HG02798 (cell line): ENCODE data around the gene CNOT6.
"Not testable (repeated sequence)": the region's sequence is repeated elsewhere in the genome, so short reads cannot be mapped to it uniquely, and the experiment has no call there.

Source experiments
- ATAC-seq: cut with Tn5 transposase; IDR thresholded peaks from one replicate; pipeline ENCODE4 v1.9.1; 2021; ENCODE audit warnings: mild to moderate bottlenecking; ENCODE audit not compliant: unreplicated experiment, poor library complexity

Gene CNOT6

DNA sequence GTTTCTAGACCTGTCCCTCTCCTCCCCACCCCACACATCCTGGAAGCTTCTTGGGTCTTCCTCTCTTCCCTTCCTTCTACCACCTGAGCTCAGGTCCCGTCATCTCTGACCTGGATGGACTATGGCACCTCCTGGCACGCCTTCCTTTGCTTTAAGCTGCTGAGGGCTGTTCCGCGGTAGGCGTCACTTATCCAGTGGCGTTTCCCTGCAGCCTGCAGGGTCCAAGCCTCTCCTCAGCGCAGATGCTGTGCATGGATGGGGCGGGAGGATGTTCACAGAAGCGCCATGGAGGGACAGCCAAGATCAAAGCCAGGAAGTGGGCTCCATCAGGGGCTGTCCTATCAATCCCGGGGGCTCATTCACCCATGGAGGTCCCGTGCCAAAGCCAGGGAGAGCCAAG is 23.8 kb upstream of the CNOT6 start:
- no peak for ATAC-seq

DNA sequence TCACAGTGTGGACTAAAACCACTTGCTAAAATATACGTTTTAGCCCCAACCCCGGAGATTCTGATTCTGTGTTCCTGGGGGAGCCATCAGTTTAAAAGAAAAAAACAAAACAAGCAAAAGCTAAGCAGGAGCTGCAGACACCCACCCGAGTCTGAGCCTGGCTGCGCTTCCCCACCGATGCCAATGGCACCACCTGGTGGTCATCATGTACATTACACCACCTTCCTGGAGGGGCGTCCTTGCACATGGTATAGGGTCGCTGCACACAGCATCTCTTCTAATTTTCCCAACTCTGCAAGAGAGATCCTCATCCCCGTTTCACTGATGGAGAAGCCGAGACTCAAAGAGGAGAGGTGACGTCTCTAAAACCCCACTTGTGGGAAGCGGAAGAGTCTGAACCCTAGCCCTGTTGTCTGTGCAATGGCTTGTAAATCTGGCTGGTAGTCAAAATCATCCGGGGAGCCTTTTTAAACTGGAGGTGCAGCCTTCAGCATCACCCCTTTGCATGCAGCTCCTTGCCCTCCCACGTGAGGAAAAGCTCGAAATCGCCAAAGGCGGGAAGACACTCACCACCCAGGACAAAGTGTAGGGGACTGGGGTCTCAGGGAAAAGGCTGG is 23.1 kb upstream of the CNOT6 start:
- ATAC-seq, result peak; percentile 63

DNA sequence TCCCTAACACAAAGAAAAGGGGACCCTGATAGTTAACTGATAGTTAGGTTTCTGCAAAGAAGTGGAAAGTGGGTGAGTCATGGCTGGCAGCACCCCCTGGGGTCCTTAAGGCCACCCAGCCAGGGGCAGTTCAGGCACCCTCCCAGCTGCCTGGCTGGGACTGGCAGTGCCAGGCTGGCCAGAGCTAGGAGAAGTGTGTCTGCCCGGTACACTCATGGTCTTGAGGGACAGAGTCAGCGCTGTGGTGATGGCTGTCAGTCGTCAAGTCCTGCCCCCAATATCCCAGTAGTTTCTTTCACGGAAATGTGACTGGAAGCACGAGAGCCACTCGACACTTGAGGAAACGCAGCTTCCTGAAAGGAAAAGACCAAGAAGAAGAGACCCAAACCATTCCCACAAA is 22.3 kb upstream of the CNOT6 start:
- no peak for ATAC-seq

- no peak for ATAC-seq
These were observed 21.9 kb upstream of the CNOT6 start for GRCh38 chr5:180472269-180472668.

DNA sequence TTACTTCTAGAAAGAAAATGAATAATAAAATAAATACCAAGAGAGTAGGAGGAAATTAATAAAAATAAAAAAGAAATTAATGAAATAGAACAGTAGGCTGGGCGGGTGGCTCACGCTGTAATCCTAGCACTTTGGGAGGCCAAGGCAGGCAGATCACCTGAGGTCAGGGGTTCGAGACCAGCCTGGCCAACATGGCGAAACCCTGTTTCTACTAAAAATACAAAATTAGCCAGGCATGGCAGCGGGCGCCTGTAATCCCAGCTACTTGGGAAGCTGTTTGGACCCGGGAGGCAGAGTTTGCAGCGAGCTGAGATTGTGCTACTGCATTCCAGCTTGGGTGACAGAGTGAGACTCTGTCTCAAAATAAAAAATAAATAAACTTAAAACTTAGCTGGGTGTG is 20.8 kb upstream of the CNOT6 start:
- ATAC-seq, result not testable (repeated sequence)

- no peak for ATAC-seq
These were observed 19.6 kb upstream of the CNOT6 start for GRCh38 chr5:180474569-180474968.

DNA sequence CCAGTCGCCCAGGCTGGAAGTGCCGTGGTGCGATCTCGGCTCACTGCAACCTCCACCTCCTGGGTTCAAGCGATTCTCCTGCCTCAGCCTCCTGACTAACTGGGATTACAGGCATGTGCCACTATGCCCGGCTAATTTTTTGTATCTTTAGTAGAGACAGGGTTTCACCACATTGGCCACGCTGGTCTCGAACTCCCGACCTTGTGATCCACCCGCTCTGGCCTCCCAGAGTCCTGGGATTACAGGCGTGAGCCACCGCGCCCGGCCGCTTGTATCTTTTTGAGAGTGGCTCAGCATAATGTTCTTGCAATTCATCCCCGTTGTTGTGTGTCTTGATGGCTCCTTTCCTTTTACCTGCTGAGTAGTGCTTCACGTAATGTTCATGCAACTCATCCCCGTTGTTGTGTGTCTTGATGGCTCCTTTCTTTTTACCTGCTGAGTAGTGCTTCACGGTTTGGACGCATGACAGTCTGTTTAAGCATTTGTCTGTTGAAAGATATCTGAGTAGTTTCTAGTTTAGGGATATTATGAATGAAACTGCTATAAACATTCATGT is 18.1 kb upstream of the CNOT6 start:
- ATAC-seq, result not testable (repeated sequence)

GRCh38 chr5:180484813-180485212 is 9.4 kb upstream of the CNOT6 start:
- ATAC-seq, result no peak

- no peak for ATAC-seq
These were observed 7.5 kb upstream of the CNOT6 start for GRCh38 chr5:180486636-180487149.

GRCh38 chr5:180487556-180487955 is 6.6 kb upstream of the CNOT6 start:
- ATAC-seq, result no peak

- no peak for ATAC-seq
These were observed 2.7 kb upstream of the CNOT6 start for GRCh38 chr5:180491496-180491895.

- no peak for ATAC-seq
These were observed 1.8 kb upstream of the CNOT6 start for GRCh38 chr5:180492226-180492903.

- ATAC-seq, result peak; percentile 44
These were observed 467 bp downstream of the CNOT6 start for GRCh38 chr5:180494510-180495181.

DNA sequence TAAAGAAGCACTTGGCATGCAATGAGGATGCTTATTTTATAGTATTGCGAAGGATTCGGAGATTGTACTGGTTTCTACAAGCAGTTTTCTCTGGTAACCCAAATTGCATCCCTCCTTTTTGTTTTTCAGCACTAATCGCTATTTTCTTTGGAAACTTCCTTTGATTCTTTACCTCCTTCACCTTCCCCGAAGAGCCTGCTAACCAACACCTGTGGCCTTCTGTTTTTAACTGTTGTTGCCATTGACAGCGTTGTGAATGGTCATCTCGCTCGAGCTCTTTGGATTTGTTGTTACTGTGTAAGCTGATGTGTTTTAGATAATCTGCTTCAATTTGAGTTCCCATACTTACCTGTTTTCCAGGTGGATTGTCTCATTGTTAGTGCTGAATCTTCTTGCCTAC is 1.1 kb downstream of the CNOT6 start:
- no peak for ATAC-seq

- no peak for ATAC-seq
These were observed 2.0 kb downstream of the CNOT6 start for GRCh38 chr5:180495991-180496741.

- not testable (repeated sequence) for ATAC-seq
These were observed 2.6 kb downstream of the CNOT6 start for GRCh38 chr5:180496806-180497205.

- not testable (repeated sequence) for ATAC-seq
These were observed 3.7 kb downstream of the CNOT6 start for GRCh38 chr5:180497865-180498264.

- ATAC-seq, result no peak
These were observed 4.2 kb downstream of the CNOT6 start for GRCh38 chr5:180498378-180498777.

DNA sequence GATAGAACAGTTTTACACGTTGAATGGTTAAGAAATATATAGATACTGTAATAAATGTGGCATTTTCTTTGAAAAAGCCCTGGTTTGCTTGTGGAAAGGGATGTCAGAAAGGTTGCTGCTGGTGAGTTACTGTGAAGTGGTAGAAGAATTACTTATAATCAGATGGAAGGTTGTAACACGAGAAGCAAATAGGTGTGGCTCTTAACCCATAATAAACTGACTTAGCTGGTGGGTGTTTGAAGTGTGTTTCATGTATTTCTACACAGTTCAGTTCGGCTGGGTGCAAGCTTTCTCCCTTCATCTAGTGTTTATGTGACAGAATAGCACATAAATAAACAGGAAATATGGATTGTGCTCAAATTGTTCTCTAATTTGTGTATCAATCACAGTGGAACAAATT is 5.5 kb downstream of the CNOT6 start:
- ATAC-seq, result no peak

DNA sequence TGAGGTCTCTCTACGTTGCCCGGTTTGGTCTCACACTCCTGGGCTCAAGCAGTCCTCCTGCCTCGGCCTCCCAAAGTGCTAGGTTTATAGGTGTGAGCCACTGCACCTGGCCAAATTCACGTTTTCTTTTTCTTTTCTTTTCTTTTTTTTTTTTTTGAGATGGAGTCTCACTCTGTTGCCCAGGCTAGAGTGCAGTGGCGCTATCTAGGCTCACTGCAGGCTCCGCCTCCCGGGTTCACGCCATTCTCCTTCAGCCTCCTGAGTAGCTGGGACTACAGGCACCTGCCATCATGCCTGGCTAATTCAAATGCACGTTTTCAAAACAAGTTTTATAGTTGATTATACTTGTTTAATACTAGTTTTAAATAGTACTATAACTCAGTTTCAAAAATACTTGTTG is 6.1 kb downstream of the CNOT6 start:
- ATAC-seq, result not testable (repeated sequence)
